Vagina (tissue), 2 donors: ENCODE data around the gene ATAD5.

Experiments used
- CTCF ChIP-seq, 3 experiments: fragments of 450-650 bp in 2 of 3; fragments of 200-600 bp in 1 of 3; sonication (generic) in 1 of 3; IDR thresholded peaks; one replicate each; pipeline ENCODE4 v1.5.1; 2017 to 2019; ENCODE audit warnings: antibody characterized with exemption in 3 of 3, mild to moderate bottlenecking in 2 of 3, moderate library complexity in 2 of 3
- POLR2A ChIP-seq, 2 donors: fragments of 450-650 bp; IDR thresholded peaks; one replicate each; pipeline ENCODE4 v1.6.1; 2017; ENCODE audit warnings: antibody characterized with exemption in 2 of 2, mild to moderate bottlenecking in 2 of 2, moderate library complexity in 2 of 2
- POLR2AphosphoS5 ChIP-seq, 2 donors: sonication (generic); formaldehyde crosslinking; IDR thresholded peaks; one replicate each; pipeline ENCODE4 v1.9.0; 2017; ENCODE audit warnings: antibody characterized with exemption in 2 of 2, mild to moderate bottlenecking in 2 of 2, low read depth in 1 of 2; ENCODE audit not compliant: insufficient read depth in 1 of 2

GRCh38 chr17:30913955-30914354 lies 82.2 kb downstream of the ATAD5 start:
- TF ChIP-seq POLR2AphosphoS5 (IDR thresholded peaks at IDR 0.05; ENCODE audit: insufficient read depth in 1 of 2, low read depth in 1 of 2) (no peak), CTCF (IDR thresholded peaks at IDR 0.05) (no peak), POLR2A (IDR thresholded peaks at IDR 0.05) (no peak)
